ENCODE measurements around the gene PRUNE2.

PRUNE2 gene

GRCh38 chr9:76630916-76631315 is 275.0 kb downstream of the PRUNE2 start:
- TF ChIP-seq SPI1 (IDR thresholded peaks at IDR 0.05; ENCODE audit: borderline replicate concordance, low read depth) (no peak), CTCF (IDR thresholded peaks at IDR 0.05; ENCODE audit: insufficient read depth, low read length) (no peak), POLR2AphosphoS5 (IDR thresholded peaks at IDR 0.05; ENCODE audit: low read depth) (no peak), GABPA (IDR thresholded peaks at IDR 0.05; ENCODE audit: low read depth) (no peak), REST (IDR thresholded peaks at IDR 0.05; ENCODE audit: insufficient replicate concordance, low read depth) (no peak)
- Histone ChIP-seq H3K27ac (replicated peaks) (peak overlapping the region; percentile 96), H3K27me3 (ENCODE audit: insufficient read depth, poor library complexity, severe bottlenecking) (no peaks in the 10 kb centered on the region), H3K4me3 (replicated peaks; ENCODE audit: insufficient read depth, low read length) (no peak overlapping the region)
- DNase-seq (ENCODE audit: low read depth in 1 of 2, low spot score in 1 of 2) = no peak

- peak; percentile 72 to 91 for DNase-seq (ENCODE audit: low read depth in 1 of 2, low spot score in 1 of 2)
- H3K27me3 ChIP-seq (ENCODE audit: insufficient read depth, poor library complexity, severe bottlenecking) = no peaks in the 10 kb centered on the region
- TF ChIP-seq POLR2AphosphoS5 (IDR thresholded peaks at IDR 0.05; ENCODE audit: low read depth) (peak; percentile 73; the same call in 1 of the 2 replicates), REST (IDR thresholded peaks at IDR 0.05; ENCODE audit: insufficient replicate concordance, low read depth) (no peak)
- peak overlapping the region; percentile 96 for H3K27ac ChIP-seq (replicated peaks)
- H3K4me3 ChIP-seq (replicated peaks; ENCODE audit: insufficient read depth, low read length) = no peak overlapping the region
These were observed 276.5 kb downstream of the PRUNE2 start for GRCh38 chr9:76629205-76629990.

- peak overlapping the region; percentile 96 for H3K27ac ChIP-seq (replicated peaks)
- no peak overlapping the region for H3K4me3 ChIP-seq (replicated peaks; ENCODE audit: insufficient read depth, low read length)
- no peak for TF ChIP-seq CTCF (IDR thresholded peaks at IDR 0.05; ENCODE audit: insufficient read depth, low read length)
- no peak for TF ChIP-seq REST (IDR thresholded peaks at IDR 0.05; ENCODE audit: insufficient replicate concordance, low read depth)
- TF ChIP-seq SPI1 (IDR thresholded peaks at IDR 0.05; ENCODE audit: borderline replicate concordance, low read depth) = no peak
- TF ChIP-seq POLR2AphosphoS5 (IDR thresholded peaks at IDR 0.05; ENCODE audit: low read depth) = no peak
- no peak for TF ChIP-seq GABPA (IDR thresholded peaks at IDR 0.05; ENCODE audit: low read depth)
- DNase-seq (ENCODE audit: low read depth in 1 of 2, low spot score in 1 of 2) = no peak
- no peaks in the 10 kb centered on the region for H3K27me3 ChIP-seq (ENCODE audit: insufficient read depth, poor library complexity, severe bottlenecking)
These were observed 277.8 kb downstream of the PRUNE2 start for GRCh38 chr9:76628155-76628554.

Measured in HL-60 (cell line).